Erythroblast (primary cell): ENCODE data around the gene DUT.

ENCODE experiments used
- DNase-seq, 2 experiments: peaks; one replicate each; lab custom pipeline; 2025; lab: John Stamatoyannopoulos, UW
- GATA1 ChIP-seq: IDR thresholded peaks from 2 replicates; pipeline ENCODE4 v1.6.1; 2011; ENCODE audit warnings: low read depth, mild to moderate bottlenecking, control low read depth, low read length, moderate library complexity
- POLR2A ChIP-seq: IDR thresholded peaks from 2 replicates; pipeline ENCODE4 v1.6.1; 2011; ENCODE audit warnings: mild to moderate bottlenecking, low read length

DUT gene

GRCh38 chr15:48366584-48367312 lies 35.5 kb downstream of the DUT start:
- TF ChIP-seq POLR2A (no peak), GATA1 (no peak)
- no peak for DNase-seq

GRCh38 chr15:48367483-48367882 lies 36.3 kb downstream of the DUT start:
- no peak for DNase-seq
- TF ChIP-seq GATA1 (no peak), POLR2A (no peak)

- no peak for DNase-seq
- TF ChIP-seq GATA1 (no peak), POLR2A (no peak)
Observed at GRCh38 chr15:48370460-48370859, 39.2 kb downstream of the DUT start.

GRCh38 chr15:48371550-48371949 lies 40.3 kb downstream of the DUT start:
- TF ChIP-seq GATA1: no peak
- TF ChIP-seq POLR2A: no peak
- no peak for DNase-seq

GRCh38 chr15:48371961-48372360 lies 40.7 kb downstream of the DUT start:
- TF ChIP-seq GATA1 (no peak), POLR2A (no peak)
- no peak for DNase-seq

- DNase-seq: no peak
- TF ChIP-seq GATA1: no peak
- no peak for TF ChIP-seq POLR2A
Observed at GRCh38 chr15:48373821-48374451, 42.7 kb downstream of the DUT start.

GRCh38 chr15:48374472-48374871 lies 43.2 kb downstream of the DUT start:
- no peak for TF ChIP-seq GATA1
- TF ChIP-seq POLR2A: no peak
- no peak for DNase-seq

- no peak for DNase-seq
- no peak for TF ChIP-seq POLR2A
Observed at GRCh38 chr15:48375767-48376166, 44.5 kb downstream of the DUT start.

- no peak for DNase-seq
- TF ChIP-seq POLR2A (no peak), GATA1 (no peak)
Observed at GRCh38 chr15:48380198-48380597, 49.0 kb downstream of the DUT start.

- TF ChIP-seq POLR2A (no peak), GATA1 (no peak)
- DNase-seq: no peak
Observed at GRCh38 chr15:48381861-48382260, 50.6 kb downstream of the DUT start.

GRCh38 chr15:48383031-48383430 lies 51.8 kb downstream of the DUT start:
- no peak for DNase-seq
- TF ChIP-seq GATA1: no peak
- TF ChIP-seq POLR2A: no peak

- no peak for TF ChIP-seq GATA1
Observed at GRCh38 chr15:48384616-48385015, 53.4 kb downstream of the DUT start.

GRCh38 chr15:48385031-48385830 lies 54.0 kb downstream of the DUT start:
- no peak for DNase-seq
- no peak for TF ChIP-seq GATA1
- TF ChIP-seq POLR2A: no peak

More at GRCh38 chr15:48384616-48385015, 53.4 kb downstream of the DUT start:
- no peak for DNase-seq
